HG03442 (cell line): ENCODE results near the gene INSR.
"Not testable (repeated sequence)": the region's sequence is repeated elsewhere in the genome, so short reads cannot be mapped to it uniquely, and the experiment has no call there.

Experiments
- ATAC-seq: cut with Tn5 transposase; IDR thresholded peaks from one replicate; pipeline ENCODE4 v1.9.1; 2021; ENCODE audit warnings: mild to moderate bottlenecking, moderate library complexity; ENCODE audit not compliant: unreplicated experiment

INSR gene

GRCh38 chr19:7293762-7294557 is at the start of gene INSR:
Gene INSR (minus strand): TSS chr19:7294414. CDS start chr19:7293891, 523 bp downstream.
- peak; percentile 71 for ATAC-seq

GRCh38 chr19:7342143-7342542 is 47.9 kb upstream of the INSR start:
- no peak for ATAC-seq

GRCh38 chr19:7340959-7341837 is 47.0 kb upstream of the INSR start:
- no peak for ATAC-seq

- ATAC-seq: peak; percentile 56
These were observed 43.4 kb upstream of the INSR start for GRCh38 chr19:7337380-7338194.

- no peak for ATAC-seq
These were observed 42.2 kb upstream of the INSR start for GRCh38 chr19:7336321-7336973.

GRCh38 chr19:7333198-7334118 is 39.2 kb upstream of the INSR start:
- ATAC-seq: no peak

GRCh38 chr19:7331446-7331845 is 37.2 kb upstream of the INSR start:
- no peak for ATAC-seq

GRCh38 chr19:7328647-7329046 is 34.4 kb upstream of the INSR start:
- ATAC-seq: no peak

- ATAC-seq: no peak
These were observed 33.6 kb upstream of the INSR start for GRCh38 chr19:7327802-7328201.

- no peak for ATAC-seq
These were observed 32.1 kb upstream of the INSR start for GRCh38 chr19:7326105-7326877.

GRCh38 chr19:7318176-7318575 is 24.0 kb upstream of the INSR start:
- ATAC-seq: no peak

GRCh38 chr19:7312816-7313215 is 18.6 kb upstream of the INSR start:
- ATAC-seq: no peak

- ATAC-seq: no peak
These were observed 17.7 kb upstream of the INSR start for GRCh38 chr19:7311911-7312310.

GRCh38 chr19:7308327-7308726 is 14.1 kb upstream of the INSR start:
- ATAC-seq: not testable (repeated sequence)

GRCh38 chr19:7307590-7308218 is 13.5 kb upstream of the INSR start:
- no peak for ATAC-seq

GRCh38 chr19:7304200-7304599 is 10.0 kb upstream of the INSR start:
- ATAC-seq: no peak

- no peak for ATAC-seq
These were observed 9.3 kb upstream of the INSR start for GRCh38 chr19:7303470-7303869.

- no peak for ATAC-seq
These were observed 7.3 kb upstream of the INSR start for GRCh38 chr19:7301525-7301924.
